ENCODE results near the gene RMC1. TPM values are rescaled to one million over a fixed set of nuclear protein-coding genes. Genes with fewer than 3 reads are reported as not detected.

Gene RMC1
- total RNA-seq, result 16.1 and 25.2 TPM in 2 replicates

GRCh38 chr18:23503038-23503962 is at the start of gene RMC1:
Gene RMC1 (plus strand): TSS chr18:23503511. CDS start chr18:23503619, 108 bp downstream.

Small RNA genes within 50 kb of the gene (small RNA-seq; reads per million reads assigned to genes)
- gene AC026634.1 (not detected), gene RF00019 (not detected)

Other genes starting within 250 kb of the RMC1 start
- 56.9 and 62.6 TPM in 2 replicates for gene RIOK3, start 50.2 kb upstream of the RMC1 start, total RNA-seq
- 78.1 and 83.8 TPM in 2 replicates for gene NPC1, start 83.0 kb downstream of the RMC1 start, total RNA-seq
- gene ANKRD29, start 159.4 kb downstream of the RMC1 start, total RNA-seq, result 0.11 and 0.39 TPM in 2 replicates
- 1,048 and 1,921 TPM in 2 replicates for gene LAMA3, start 185.9 kb downstream of the RMC1 start, total RNA-seq

All from placental epithelial cell (primary cell).